ENCODE measurements around the gene PPARA.
A peak's percentile ranks its signal among the peaks of the same experiment; 100 is the strongest.

DNA sequence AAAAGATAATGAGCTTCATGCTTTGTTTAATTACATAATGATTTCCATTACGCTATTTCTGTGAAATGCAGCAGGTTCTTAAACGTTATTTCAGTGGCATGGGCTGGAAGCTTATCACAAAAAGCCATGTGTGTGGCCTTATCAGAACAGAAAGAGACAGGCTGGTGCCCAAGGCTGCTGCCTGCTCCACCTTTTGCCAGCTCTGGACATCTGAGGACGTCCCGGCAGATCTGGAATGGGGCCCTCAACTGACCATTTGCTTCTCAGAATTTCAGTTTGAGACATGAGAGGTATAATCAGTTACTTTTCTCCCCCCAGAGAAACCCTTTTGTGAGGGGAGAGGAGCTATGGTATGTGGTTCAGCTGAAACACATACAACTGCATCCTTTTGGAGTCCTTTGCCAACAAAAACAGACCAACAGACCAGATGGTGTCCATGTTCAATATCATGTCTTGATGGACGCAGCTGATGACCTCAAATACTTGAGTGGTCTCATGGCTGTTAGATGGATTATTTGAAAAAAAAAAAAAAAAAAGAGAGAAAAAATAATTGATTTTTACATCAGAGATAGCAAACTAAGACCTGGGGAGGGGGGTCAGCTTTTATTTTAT, 91.2 kb downstream of the PPARA start:
- TF ChIP-seq, protein P1, sequence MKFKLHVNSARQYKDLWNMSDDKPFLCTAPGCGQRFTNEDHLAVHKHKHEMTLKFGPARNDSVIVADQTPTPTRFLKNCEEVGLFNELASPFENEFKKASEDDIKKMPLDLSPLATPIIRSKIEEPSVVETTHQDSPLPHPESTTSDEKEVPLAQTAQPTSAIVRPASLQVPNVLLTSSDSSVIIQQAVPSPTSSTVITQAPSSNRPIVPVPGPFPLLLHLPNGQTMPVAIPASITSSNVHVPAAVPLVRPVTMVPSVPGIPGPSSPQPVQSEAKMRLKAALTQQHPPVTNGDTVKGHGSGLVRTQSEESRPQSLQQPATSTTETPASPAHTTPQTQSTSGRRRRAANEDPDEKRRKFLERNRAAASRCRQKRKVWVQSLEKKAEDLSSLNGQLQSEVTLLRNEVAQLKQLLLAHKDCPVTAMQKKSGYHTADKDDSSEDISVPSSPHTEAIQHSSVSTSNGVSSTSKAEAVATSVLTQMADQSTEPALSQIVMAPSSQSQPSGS (CRISPR knock-in tag; IDR thresholded peaks at IDR 0.05), result no peak
- TF ChIP-seq GATA2 (CRISPR knock-in tag; IDR thresholded peaks at IDR 0.05) (no peak), TAF1 (IDR thresholded peaks at IDR 0.05; ENCODE audit: control insufficient read depth, extremely low read depth, insufficient read depth, low read length, severe bottlenecking) (no peak), EP300 (IDR thresholded peaks at IDR 0.05; ENCODE audit: low read length) (peak; percentile 20; the same call in 1 of the 2 replicates), YY1 (IDR thresholded peaks at IDR 0.05; ENCODE audit: borderline replicate concordance in 1 of 3, control insufficient read depth in 1 of 3, extremely low read depth in 1 of 3, insufficient read depth in 3 of 3, insufficient read length in 1 of 3, insufficient replicate concordance in 2 of 3, low read depth in 1 of 3, low read length in 2 of 3) (no peak), YBX1 (IDR thresholded peaks at IDR 0.05) (no peak)
- TF ChIP-seq, protein P2, sequence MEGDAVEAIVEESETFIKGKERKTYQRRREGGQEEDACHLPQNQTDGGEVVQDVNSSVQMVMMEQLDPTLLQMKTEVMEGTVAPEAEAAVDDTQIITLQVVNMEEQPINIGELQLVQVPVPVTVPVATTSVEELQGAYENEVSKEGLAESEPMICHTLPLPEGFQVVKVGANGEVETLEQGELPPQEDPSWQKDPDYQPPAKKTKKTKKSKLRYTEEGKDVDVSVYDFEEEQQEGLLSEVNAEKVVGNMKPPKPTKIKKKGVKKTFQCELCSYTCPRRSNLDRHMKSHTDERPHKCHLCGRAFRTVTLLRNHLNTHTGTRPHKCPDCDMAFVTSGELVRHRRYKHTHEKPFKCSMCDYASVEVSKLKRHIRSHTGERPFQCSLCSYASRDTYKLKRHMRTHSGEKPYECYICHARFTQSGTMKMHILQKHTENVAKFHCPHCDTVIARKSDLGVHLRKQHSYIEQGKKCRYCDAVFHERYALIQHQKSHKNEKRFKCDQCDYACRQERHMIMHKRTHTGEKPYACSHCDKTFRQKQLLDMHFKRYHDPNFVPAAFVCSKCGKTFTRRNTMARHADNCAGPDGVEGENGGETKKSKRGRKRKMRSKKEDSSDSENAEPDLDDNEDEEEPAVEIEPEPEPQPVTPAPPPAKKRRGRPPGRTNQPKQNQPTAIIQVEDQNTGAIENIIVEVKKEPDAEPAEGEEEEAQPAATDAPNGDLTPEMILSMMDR (IDR thresholded peaks at IDR 0.05 in 2 of 3, conservative IDR thresholded peaks at IDR 0.05 in 1 of 3; ENCODE audit: insufficient read depth in 2 of 3, low read depth in 1 of 3, low read length in 3 of 3), result no peak
- TF ChIP-seq, protein P3, sequence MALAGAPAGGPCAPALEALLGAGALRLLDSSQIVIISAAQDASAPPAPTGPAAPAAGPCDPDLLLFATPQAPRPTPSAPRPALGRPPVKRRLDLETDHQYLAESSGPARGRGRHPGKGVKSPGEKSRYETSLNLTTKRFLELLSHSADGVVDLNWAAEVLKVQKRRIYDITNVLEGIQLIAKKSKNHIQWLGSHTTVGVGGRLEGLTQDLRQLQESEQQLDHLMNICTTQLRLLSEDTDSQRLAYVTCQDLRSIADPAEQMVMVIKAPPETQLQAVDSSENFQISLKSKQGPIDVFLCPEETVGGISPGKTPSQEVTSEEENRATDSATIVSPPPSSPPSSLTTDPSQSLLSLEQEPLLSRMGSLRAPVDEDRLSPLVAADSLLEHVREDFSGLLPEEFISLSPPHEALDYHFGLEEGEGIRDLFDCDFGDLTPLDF (CRISPR knock-in tag; IDR thresholded peaks at IDR 0.05), result no peak
- TF ChIP-seq, protein P4, sequence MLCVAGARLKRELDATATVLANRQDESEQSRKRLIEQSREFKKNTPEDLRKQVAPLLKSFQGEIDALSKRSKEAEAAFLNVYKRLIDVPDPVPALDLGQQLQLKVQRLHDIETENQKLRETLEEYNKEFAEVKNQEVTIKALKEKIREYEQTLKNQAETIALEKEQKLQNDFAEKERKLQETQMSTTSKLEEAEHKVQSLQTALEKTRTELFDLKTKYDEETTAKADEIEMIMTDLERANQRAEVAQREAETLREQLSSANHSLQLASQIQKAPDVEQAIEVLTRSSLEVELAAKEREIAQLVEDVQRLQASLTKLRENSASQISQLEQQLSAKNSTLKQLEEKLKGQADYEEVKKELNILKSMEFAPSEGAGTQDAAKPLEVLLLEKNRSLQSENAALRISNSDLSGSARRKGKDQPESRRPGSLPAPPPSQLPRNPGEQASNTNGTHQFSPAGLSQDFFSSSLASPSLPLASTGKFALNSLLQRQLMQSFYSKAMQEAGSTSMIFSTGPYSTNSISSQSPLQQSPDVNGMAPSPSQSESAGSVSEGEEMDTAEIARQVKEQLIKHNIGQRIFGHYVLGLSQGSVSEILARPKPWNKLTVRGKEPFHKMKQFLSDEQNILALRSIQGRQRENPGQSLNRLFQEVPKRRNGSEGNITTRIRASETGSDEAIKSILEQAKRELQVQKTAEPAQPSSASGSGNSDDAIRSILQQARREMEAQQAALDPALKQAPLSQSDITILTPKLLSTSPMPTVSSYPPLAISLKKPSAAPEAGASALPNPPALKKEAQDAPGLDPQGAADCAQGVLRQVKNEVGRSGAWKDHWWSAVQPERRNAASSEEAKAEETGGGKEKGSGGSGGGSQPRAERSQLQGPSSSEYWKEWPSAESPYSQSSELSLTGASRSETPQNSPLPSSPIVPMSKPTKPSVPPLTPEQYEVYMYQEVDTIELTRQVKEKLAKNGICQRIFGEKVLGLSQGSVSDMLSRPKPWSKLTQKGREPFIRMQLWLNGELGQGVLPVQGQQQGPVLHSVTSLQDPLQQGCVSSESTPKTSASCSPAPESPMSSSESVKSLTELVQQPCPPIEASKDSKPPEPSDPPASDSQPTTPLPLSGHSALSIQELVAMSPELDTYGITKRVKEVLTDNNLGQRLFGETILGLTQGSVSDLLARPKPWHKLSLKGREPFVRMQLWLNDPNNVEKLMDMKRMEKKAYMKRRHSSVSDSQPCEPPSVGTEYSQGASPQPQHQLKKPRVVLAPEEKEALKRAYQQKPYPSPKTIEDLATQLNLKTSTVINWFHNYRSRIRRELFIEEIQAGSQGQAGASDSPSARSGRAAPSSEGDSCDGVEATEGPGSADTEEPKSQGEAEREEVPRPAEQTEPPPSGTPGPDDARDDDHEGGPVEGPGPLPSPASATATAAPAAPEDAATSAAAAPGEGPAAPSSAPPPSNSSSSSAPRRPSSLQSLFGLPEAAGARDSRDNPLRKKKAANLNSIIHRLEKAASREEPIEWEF (CRISPR knock-in tag; IDR thresholded peaks at IDR 0.05), result no peak
- TF ChIP-seq, protein P5, sequence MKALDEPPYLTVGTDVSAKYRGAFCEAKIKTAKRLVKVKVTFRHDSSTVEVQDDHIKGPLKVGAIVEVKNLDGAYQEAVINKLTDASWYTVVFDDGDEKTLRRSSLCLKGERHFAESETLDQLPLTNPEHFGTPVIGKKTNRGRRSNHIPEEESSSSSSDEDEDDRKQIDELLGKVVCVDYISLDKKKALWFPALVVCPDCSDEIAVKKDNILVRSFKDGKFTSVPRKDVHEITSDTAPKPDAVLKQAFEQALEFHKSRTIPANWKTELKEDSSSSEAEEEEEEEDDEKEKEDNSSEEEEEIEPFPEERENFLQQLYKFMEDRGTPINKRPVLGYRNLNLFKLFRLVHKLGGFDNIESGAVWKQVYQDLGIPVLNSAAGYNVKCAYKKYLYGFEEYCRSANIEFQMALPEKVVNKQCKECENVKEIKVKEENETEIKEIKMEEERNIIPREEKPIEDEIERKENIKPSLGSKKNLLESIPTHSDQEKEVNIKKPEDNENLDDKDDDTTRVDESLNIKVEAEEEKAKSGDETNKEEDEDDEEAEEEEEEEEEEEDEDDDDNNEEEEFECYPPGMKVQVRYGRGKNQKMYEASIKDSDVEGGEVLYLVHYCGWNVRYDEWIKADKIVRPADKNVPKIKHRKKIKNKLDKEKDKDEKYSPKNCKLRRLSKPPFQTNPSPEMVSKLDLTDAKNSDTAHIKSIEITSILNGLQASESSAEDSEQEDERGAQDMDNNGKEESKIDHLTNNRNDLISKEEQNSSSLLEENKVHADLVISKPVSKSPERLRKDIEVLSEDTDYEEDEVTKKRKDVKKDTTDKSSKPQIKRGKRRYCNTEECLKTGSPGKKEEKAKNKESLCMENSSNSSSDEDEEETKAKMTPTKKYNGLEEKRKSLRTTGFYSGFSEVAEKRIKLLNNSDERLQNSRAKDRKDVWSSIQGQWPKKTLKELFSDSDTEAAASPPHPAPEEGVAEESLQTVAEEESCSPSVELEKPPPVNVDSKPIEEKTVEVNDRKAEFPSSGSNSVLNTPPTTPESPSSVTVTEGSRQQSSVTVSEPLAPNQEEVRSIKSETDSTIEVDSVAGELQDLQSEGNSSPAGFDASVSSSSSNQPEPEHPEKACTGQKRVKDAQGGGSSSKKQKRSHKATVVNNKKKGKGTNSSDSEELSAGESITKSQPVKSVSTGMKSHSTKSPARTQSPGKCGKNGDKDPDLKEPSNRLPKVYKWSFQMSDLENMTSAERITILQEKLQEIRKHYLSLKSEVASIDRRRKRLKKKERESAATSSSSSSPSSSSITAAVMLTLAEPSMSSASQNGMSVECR (CRISPR knock-in tag; IDR thresholded peaks at IDR 0.05), result no peak

All from K562 (cell line).